Activated CD8-positive, alpha-beta T cell treated with anti-CD3 and anti-CD28 coated beads for 36 hours (primary cell): ENCODE results near the gene PLK3. TPM values are rescaled to one million over a fixed set of nuclear protein-coding genes. Genes with fewer than 3 reads are reported as not detected.

Experiments used
- ATAC-seq: fragments of 200-7000 bp; cut with Tn5 transposase; one replicate; pipeline ENCODE4 v1.10.0; 2021; ENCODE audit warnings: mild to moderate bottlenecking, moderate library complexity
- CTCF ChIA-PET: fragments of 350-600 bp; sonication (Branson Sonifier 250); formaldehyde crosslinking; loops from one replicate; lab custom pipeline; 2021; ENCODE audit warnings: antibody characterized with exemption; lab: Charles Lee
- POLR2A ChIA-PET: fragments of 350-600 bp; sonication (Branson Sonifier 250); formaldehyde crosslinking; loops from one replicate; lab custom pipeline; 2021; ENCODE audit warnings: antibody characterized with exemption; lab: Charles Lee
- DNase-seq: peaks from one replicate; pipeline ENCODE4 v3.0.0-alpha.2; 2020
- H3K27ac Mint-ChIP-seq: one replicate; pipeline ENCODE4 v1.8.0; 2021; ENCODE audit warnings: mild to moderate bottlenecking, mixed read lengths
- H3K27me3 Mint-ChIP-seq: one replicate; pipeline ENCODE4 v1.8.0; 2021; ENCODE audit warnings: mixed read lengths
- H3K36me3 Mint-ChIP-seq: one replicate; pipeline ENCODE4 v1.8.0; 2021; ENCODE audit warnings: low read depth, mixed read lengths
- H3K4me1 Mint-ChIP-seq: one replicate; pipeline ENCODE4 v1.8.0; 2021; ENCODE audit warnings: low read depth, mixed read lengths
- H3K4me3 Mint-ChIP-seq: one replicate; pipeline ENCODE4 v1.8.0; 2021; ENCODE audit warnings: mild to moderate bottlenecking, moderate library complexity, mixed read lengths
- H3K9me3 Mint-ChIP-seq: one replicate; pipeline ENCODE4 v1.8.0; 2021; ENCODE audit warnings: mixed read lengths
- intact Hi-C: fragments of 100-400 bp; cut with micrococcal nuclease; formaldehyde crosslinking; loops from one replicate; pipeline ENCODE4 v1.10.0; 2022
- total RNA-seq, 2 experiments: library from RNA; stranded (reverse); gene quantifications; one replicate each; pipeline ENCODE4 v1.2.3, GENCODE V29; 2021
- TF ChIP-seq, protein P1 (sequence below): fragments of 200-600 bp; IDR thresholded peaks from one replicate; pipeline ENCODE4 v1.8.0; 2022; ENCODE audit warnings: antibody characterized with exemption, mild to moderate bottlenecking

Gene PLK3
- total RNA-seq, 2 experiments from 2014 or later, result 36.4 to 36.6 TPM

DNA sequence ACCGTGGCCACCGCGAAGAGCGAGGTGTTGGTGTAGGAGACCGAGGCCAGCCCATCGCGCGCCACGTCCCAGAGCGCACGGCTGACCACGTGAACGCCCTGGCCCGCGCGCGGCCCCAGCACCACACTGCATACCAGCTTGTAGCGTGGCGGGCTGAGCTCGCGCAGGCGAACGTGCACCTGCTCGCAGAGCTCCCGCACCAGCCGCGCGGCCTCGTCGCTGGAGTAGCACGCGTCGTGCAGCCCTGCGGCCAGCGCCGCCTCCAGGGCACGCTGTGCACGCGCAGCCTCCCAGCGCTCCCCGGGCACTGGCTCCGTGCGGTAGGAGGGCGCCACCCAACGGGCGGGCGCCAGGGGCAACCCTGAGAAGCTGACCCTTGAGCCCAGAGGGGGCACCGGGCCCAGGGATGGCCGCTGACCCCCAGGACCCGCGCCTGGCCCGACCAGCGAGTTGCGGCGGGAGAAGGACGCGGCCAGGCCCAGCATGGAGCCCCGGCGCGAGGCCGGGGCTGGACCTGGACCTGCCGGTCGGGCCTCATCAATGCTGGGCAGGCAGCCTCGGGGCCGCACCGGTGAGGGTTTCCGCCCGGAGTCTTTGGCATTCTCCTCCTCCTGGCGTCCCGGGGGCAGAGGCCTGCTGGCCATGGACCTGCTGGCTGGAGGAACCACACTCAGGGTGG is 6.0 kb downstream of the PLK3 start:
- Mint-ChIP-seq H3K36me3 (peaks cover 55% of the 10 kb centered on the region), H3K27ac (peak overlapping the region; percentile 99)

DNA sequence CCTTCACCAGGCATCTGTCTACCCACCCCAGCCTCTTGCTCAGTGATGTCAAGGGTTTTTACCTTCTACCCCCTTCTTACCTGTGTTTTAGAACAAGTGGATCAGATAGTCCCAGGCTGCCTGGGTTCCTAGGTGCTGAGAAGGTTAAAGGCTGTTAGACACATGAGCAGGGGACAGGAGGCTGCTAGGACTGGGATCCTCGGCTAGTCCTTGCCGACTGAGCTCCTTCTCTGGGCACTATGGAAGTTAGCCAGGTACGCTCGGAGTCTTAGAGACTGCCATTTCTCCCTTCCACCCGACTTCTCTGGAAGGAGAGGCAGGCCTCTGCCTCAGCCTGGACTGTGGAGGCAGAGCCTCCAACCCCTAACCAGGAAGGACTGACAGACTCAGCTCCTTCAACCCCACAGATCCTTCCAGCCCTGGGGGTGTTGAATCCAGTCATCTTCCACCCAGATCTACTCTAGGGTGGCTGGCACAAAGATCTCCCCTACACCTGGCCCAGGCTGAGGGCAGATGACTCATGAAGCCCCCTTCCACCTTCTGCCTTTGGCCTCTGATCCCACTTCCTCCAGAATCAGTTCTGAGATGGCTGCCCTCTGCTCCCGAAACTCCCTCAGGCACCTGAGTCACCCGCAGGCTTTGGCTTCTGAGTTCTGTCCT is 6.7 kb downstream of the PLK3 start, which contains the start of gene DYNLT4:
DYNLT4 (minus strand) TSS at position 648 of the 660 bp plus-strand sequence. CDS start 683 bp downstream, outside the sequence.
- ChIA-PET POLR2A (interaction anchor here (1.1 to 12.0 kb wide), 7 partner anchors 7 to 85 kb away, joined by 3 to 214 read pairs (median 99); partner anchors contain the start of genes BEST4, PLK3, RNU5D-1 and RPS8), CTCF (no interaction called here)
- H3K4me3 Mint-ChIP-seq, result peak within 1 kb of the TSS; percentile 55
- ATAC-seq, result peak; percentile 8
- TF ChIP-seq, protein P1, sequence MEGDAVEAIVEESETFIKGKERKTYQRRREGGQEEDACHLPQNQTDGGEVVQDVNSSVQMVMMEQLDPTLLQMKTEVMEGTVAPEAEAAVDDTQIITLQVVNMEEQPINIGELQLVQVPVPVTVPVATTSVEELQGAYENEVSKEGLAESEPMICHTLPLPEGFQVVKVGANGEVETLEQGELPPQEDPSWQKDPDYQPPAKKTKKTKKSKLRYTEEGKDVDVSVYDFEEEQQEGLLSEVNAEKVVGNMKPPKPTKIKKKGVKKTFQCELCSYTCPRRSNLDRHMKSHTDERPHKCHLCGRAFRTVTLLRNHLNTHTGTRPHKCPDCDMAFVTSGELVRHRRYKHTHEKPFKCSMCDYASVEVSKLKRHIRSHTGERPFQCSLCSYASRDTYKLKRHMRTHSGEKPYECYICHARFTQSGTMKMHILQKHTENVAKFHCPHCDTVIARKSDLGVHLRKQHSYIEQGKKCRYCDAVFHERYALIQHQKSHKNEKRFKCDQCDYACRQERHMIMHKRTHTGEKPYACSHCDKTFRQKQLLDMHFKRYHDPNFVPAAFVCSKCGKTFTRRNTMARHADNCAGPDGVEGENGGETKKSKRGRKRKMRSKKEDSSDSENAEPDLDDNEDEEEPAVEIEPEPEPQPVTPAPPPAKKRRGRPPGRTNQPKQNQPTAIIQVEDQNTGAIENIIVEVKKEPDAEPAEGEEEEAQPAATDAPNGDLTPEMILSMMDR, result no peak
- H3K4me1 Mint-ChIP-seq, result peaks cover 90% of the 10 kb centered on the region
- no peaks in the 10 kb centered on the region for H3K9me3 Mint-ChIP-seq
- peak within 1 kb of the TSS; percentile 99 for H3K27ac Mint-ChIP-seq
- H3K36me3 Mint-ChIP-seq, result peaks cover 51% of the 10 kb centered on the region
- intact Hi-C loops, result loop anchor here (10.0 kb wide), 1 partner anchor 498 kb away; no protein-coding TSS in a partner anchor
- H3K27me3 Mint-ChIP-seq, result no peaks in the 10 kb centered on the region
- DNase-seq, result no peak

More for the DNA sequence above, 6.0 kb downstream of the PLK3 start:
- intact Hi-C loops, result loop anchor here (10.0 kb wide), 1 partner anchor 499 kb away; no protein-coding TSS in a partner anchor
- DNase-seq (no peak), ATAC-seq (no peak)
- H3K9me3 Mint-ChIP-seq, result no peaks in the 10 kb centered on the region
- H3K27me3 Mint-ChIP-seq, result no peaks in the 10 kb centered on the region
- H3K4me1 Mint-ChIP-seq, result peaks cover 84% of the 10 kb centered on the region
- TF ChIP-seq, protein P1, result no peak
- no peak overlapping the region for H3K4me3 Mint-ChIP-seq
- ChIA-PET CTCF (no interaction called here), POLR2A (interaction anchor here (1.1 to 12.0 kb wide), 7 partner anchors 14 to 84 kb away, joined by 3 to 214 read pairs (median 99); partner anchors contain the start of genes BEST4, RNU5D-1 and RPS8)

DNA sequence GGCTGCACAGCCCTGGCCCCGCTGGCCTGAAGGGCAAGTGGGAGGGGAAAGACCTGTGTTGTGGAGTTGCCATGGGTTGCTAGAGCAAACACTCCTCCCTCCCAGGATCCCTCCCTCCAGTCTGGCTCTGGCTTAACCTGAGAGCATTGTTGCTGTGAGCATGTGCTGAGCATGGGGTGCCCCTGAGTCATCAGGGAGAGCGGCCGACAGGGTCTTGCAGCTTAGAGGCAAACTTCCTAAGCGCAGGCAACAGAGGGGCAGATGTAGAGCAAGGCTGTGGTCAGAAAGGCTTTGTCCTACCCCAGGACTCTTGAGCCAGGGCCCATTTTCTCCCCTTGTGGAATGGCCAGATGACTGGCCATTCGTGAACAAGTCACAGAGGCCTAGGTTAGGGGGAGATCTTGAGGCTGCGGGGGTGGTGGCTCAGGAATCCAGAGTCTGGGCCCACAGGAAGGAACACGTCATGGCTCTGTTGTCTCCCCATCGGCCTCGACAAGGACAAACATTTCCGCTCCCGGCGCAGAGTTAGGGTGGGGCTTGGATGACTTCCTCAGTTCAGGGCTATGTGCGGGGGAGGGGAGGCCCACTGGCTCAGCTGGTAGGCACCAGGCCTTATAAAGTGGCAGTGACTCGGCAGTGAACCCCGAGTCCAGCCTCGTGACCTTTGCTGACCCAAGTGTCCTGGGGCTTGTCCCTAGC is 7.3 kb downstream of the PLK3 start:
- ATAC-seq, result peak; percentile 59
- H3K36me3 Mint-ChIP-seq, result peaks cover 48% of the 10 kb centered on the region
- peaks cover 89% of the 10 kb centered on the region for H3K4me1 Mint-ChIP-seq
- H3K27me3 Mint-ChIP-seq, result no peaks in the 10 kb centered on the region
- TF ChIP-seq, protein P1, result no peak
- peak overlapping the region; percentile 99 for H3K27ac Mint-ChIP-seq
- intact Hi-C loops, result loop anchor here (2.0 to 10.0 kb wide), 2 partner anchors 77 to 497 kb away; partner anchors contain the start of gene RNU5D-1
- POLR2A ChIA-PET, result interaction anchor here (1.1 to 12.0 kb wide), 9 partner anchors 8 to 533 kb away, joined by 3 to 214 read pairs (median 69); partner anchors contain the start of genes BEST4, MUTYH, PLK3 and RNU5D-1
- peak; percentile 97 for DNase-seq
- H3K4me3 Mint-ChIP-seq, result peak overlapping the region; percentile 55
- no peaks in the 10 kb centered on the region for H3K9me3 Mint-ChIP-seq
- CTCF ChIA-PET, result interaction anchor here (0.7 to 4.4 kb wide), 6 partner anchors 9 to 496 kb away, joined by 3 to 51 read pairs (median 13); partner anchors contain the start of genes PLK3 and RNU5D-1

DNA sequence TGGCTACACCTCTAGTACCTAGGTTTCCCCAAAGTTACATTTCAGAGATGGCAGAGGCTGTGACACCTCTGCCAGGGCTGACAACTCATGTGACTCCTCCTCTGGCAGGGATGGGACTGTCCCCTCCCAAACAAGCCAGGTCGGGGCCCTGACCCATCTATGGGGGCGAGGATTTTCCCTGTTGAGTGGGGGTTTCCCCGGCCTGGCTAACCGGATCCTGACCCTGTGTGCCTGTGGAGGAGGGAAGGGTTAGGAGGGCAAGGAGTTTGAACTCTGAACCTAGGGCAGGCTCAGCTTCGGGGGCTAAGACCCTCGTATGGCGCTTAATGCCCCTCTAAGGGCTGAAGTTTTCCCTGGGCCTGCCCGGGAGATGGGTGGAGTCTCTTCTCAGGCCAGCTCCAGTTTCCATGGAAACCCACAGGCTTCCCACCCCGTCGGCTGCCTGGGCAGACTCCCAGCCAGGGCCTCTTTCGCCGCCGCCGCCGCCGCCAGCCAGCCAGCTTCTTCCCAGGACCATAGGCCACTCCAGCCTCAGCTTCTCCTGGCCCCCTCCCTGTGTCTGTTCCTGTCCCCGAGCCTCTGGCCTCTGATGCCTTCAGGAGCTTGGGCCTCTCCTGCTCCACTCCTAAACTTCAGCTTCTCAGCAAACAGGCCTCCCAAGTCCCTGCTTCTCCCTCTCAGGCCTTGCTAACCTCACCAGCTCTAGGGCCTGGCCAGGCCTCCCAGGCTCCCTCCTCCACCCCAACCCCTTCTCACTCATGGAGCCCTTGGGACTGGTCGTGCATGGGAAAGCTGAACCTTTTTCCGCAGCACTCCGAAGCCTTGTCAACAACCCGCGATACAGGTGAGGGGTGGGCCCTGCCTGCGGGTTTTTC is 8.1 kb downstream of the PLK3 start, which contains the start of gene BTBD19:
BTBD19 (plus strand) TSS at position 461 of the 875 bp plus-strand sequence; CDS start at position 759, 298 bp downstream.
- no peaks in the 10 kb centered on the region for H3K9me3 Mint-ChIP-seq
- ATAC-seq (peak; percentile 56), DNase-seq (peak; percentile 88)
- H3K4me3 Mint-ChIP-seq, result peak within 1 kb of the TSS; percentile 55
- intact Hi-C loops, result loop anchor here (2.0 to 10.0 kb wide), 2 partner anchors 77 to 497 kb away; partner anchors contain the start of gene RNU5D-1
- no peaks in the 10 kb centered on the region for H3K27me3 Mint-ChIP-seq
- TF ChIP-seq, protein P1, result no peak
- ChIA-PET CTCF (interaction anchor here (0.7 to 4.4 kb wide), 9 partner anchors 10 to 495 kb away, joined by 3 to 51 read pairs (median 6); partner anchors contain the start of genes PLK3 and RNU5D-1), POLR2A (interaction anchor here (0.6 to 12.0 kb wide), 14 partner anchors 9 to 714 kb away, joined by 3 to 214 read pairs (median 8); partner anchors contain the start of genes BEST4, HECTD3, MUTYH and PLK3)
- peaks cover 82% of the 10 kb centered on the region for H3K4me1 Mint-ChIP-seq
- peak within 1 kb of the TSS; percentile 99 for H3K27ac Mint-ChIP-seq
- H3K36me3 Mint-ChIP-seq, result peaks cover 40% of the 10 kb centered on the region
